Measurements from ENCODE around the gene OTUB2. TPM values are rescaled to one million over a fixed set of nuclear protein-coding genes. Genes with fewer than 3 reads are reported as not detected.

Gene OTUB2
- polyA plus RNA-seq, 2 donors, result 2.3 to 3.9 TPM

DNA sequence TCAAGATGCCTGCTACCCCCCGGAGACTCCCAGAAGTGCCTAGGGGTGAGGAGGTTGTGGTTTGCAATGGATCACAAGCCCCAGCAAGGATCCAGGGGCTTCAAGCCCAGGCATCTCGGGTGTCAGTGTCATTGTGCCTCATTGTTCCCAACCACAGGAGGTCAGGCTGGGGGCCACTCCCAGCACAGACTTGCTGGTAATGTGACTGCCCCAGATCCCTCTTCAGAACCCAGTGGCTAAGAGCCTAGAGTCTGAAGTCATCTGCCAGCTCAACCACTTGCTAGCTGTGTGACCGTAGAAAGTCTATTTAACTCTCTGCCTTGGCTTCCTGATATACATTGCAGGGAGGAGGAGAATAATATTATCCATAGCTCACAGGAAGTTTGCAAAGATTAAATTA is 42.1 kb upstream of the OTUB2 start:
- Histone ChIP-seq H3K27me3 (ENCODE audit: control insufficient read depth in 1 of 2, insufficient read depth in 2 of 2, low read length in 2 of 2) (no peaks in the 10 kb centered on the region), H3K9me3 (ENCODE audit: control insufficient read depth in 2 of 2, insufficient read depth in 1 of 2, low read depth in 1 of 2, low read length in 1 of 2) (no peaks in the 10 kb centered on the region), H3K36me3 (ENCODE audit: control insufficient read depth in 2 of 2, insufficient read depth in 2 of 2, low read length in 1 of 2) (no peaks in the 10 kb centered on the region), H3K4me1 (ENCODE audit: control insufficient read depth in 2 of 2, insufficient read depth in 2 of 2, low read length in 1 of 2) (peaks cover 0 to 14% of the 10 kb centered on the region in 2 donors), H3K4me3 (ENCODE audit: low read depth in 1 of 2, low read length in 2 of 2) (no peak overlapping the region), H3K27ac (ENCODE audit: low read depth in 2 of 2, low read length in 1 of 2) (no peak overlapping the region)
- WGBS, 2 donors, result 72 to 89% methylated on average over 3 of the region's 3 CpGs

GRCh38 chr14:93984987-93985410 is 41.1 kb upstream of the OTUB2 start:
- H3K27me3 ChIP-seq (ENCODE audit: control insufficient read depth in 1 of 2, insufficient read depth in 2 of 2, low read length in 2 of 2), result no peaks in the 10 kb centered on the region
- H3K27ac ChIP-seq (ENCODE audit: low read depth in 2 of 2, low read length in 1 of 2), result no peak overlapping the region
- H3K4me1 ChIP-seq (ENCODE audit: control insufficient read depth in 2 of 2, insufficient read depth in 2 of 2, low read length in 1 of 2), result peaks cover 0 to 14% of the 10 kb centered on the region in 2 donors
- no peaks in the 10 kb centered on the region for H3K36me3 ChIP-seq (ENCODE audit: control insufficient read depth in 2 of 2, insufficient read depth in 2 of 2, low read length in 1 of 2)
- WGBS, 2 donors, result 43 to 46% methylated on average over 7 of the region's 7 CpGs
- no peak overlapping the region for H3K4me3 ChIP-seq (ENCODE audit: low read depth in 1 of 2, low read length in 2 of 2)
- H3K9me3 ChIP-seq (ENCODE audit: control insufficient read depth in 2 of 2, insufficient read depth in 1 of 2, low read depth in 1 of 2, low read length in 1 of 2), result no peaks in the 10 kb centered on the region

GRCh38 chr14:93986955-93987354 is 39.2 kb upstream of the OTUB2 start:
- H3K27me3 ChIP-seq (ENCODE audit: control insufficient read depth in 1 of 2, insufficient read depth in 2 of 2, low read length in 2 of 2), result no peaks in the 10 kb centered on the region
- H3K4me3 ChIP-seq (ENCODE audit: low read depth in 1 of 2, low read length in 2 of 2), result no peak overlapping the region
- no peaks in the 10 kb centered on the region for H3K36me3 ChIP-seq (ENCODE audit: control insufficient read depth in 2 of 2, insufficient read depth in 2 of 2, low read length in 1 of 2)
- 52 to 71% methylated on average over 9 of the region's 9 CpGs for WGBS, 2 donors
- no peaks in the 10 kb centered on the region for H3K9me3 ChIP-seq (ENCODE audit: control insufficient read depth in 2 of 2, insufficient read depth in 1 of 2, low read depth in 1 of 2, low read length in 1 of 2)
- H3K27ac ChIP-seq (ENCODE audit: low read depth in 2 of 2, low read length in 1 of 2), result no peak overlapping the region
- H3K4me1 ChIP-seq (ENCODE audit: control insufficient read depth in 2 of 2, insufficient read depth in 2 of 2, low read length in 1 of 2), result peaks cover 0 to 10% of the 10 kb centered on the region in 2 donors

GRCh38 chr14:93987376-93987775 is 38.8 kb upstream of the OTUB2 start:
- H3K27ac ChIP-seq (ENCODE audit: low read depth in 2 of 2, low read length in 1 of 2), result peak overlapping the region in 1 of 2 donors; percentile 23
- WGBS, 2 donors, result 54 to 57% methylated on average over 12 of the region's 12 CpGs

DNA sequence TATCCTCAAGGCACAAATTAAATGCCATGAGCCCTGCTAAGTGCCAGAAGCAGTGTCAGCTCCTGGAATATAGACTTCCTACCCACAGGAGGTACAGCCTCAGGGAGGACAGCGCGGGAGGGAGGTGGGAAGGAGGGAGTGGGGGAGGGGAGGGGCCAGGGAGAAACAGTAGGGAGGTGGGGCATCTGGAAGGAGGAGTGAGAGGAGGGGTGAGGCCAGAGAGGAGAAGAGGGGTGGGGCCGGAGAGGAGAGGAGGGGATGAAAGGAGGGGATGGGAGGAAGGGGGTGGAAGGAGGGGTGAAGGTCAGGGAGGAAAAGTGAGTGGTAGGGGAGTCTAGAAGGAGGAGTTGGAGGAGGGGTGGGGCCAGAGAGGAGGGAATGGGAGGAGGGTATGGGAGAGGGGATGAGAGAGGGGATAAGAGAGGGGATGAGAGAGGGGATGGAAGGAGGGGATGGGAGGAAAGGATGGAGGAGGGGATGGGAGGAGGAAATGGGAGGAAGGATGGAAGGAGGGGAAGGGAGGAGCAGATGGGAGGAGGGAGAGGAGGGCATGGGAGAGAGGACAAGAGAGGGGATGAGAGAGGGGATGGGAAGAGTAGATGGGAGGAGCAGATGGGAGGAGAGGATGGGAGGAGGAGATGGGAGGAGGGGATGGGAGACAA is 38.2 kb upstream of the OTUB2 start:
- no peaks in the 10 kb centered on the region for H3K36me3 ChIP-seq (ENCODE audit: control insufficient read depth in 2 of 2, insufficient read depth in 2 of 2, low read length in 1 of 2)
- no peak overlapping the region for H3K4me3 ChIP-seq (ENCODE audit: low read depth in 1 of 2, low read length in 2 of 2)
- 53 to 74% methylated on average over 3 of the region's 3 CpGs for WGBS, 2 donors
- H3K27me3 ChIP-seq (ENCODE audit: control insufficient read depth in 1 of 2, insufficient read depth in 2 of 2, low read length in 2 of 2), result no peaks in the 10 kb centered on the region
- no peak overlapping the region for H3K27ac ChIP-seq (ENCODE audit: low read depth in 2 of 2, low read length in 1 of 2)
- H3K4me1 ChIP-seq (ENCODE audit: control insufficient read depth in 2 of 2, insufficient read depth in 2 of 2, low read length in 1 of 2), result peaks cover 0 to 10% of the 10 kb centered on the region in 2 donors
- no peaks in the 10 kb centered on the region for H3K9me3 ChIP-seq (ENCODE audit: control insufficient read depth in 2 of 2, insufficient read depth in 1 of 2, low read depth in 1 of 2, low read length in 1 of 2)

More at GRCh38 chr14:93987376-93987775, 38.8 kb upstream of the OTUB2 start:
- no peaks in the 10 kb centered on the region for H3K36me3 ChIP-seq (ENCODE audit: control insufficient read depth in 2 of 2, insufficient read depth in 2 of 2, low read length in 1 of 2)
- peaks cover 0 to 10% of the 10 kb centered on the region in 2 donors for H3K4me1 ChIP-seq (ENCODE audit: control insufficient read depth in 2 of 2, insufficient read depth in 2 of 2, low read length in 1 of 2)
- no peaks in the 10 kb centered on the region for H3K9me3 ChIP-seq (ENCODE audit: control insufficient read depth in 2 of 2, insufficient read depth in 1 of 2, low read depth in 1 of 2, low read length in 1 of 2)
- H3K27me3 ChIP-seq (ENCODE audit: control insufficient read depth in 1 of 2, insufficient read depth in 2 of 2, low read length in 2 of 2), result no peaks in the 10 kb centered on the region
- H3K4me3 ChIP-seq (ENCODE audit: low read depth in 1 of 2, low read length in 2 of 2), result no peak overlapping the region

DNA sequence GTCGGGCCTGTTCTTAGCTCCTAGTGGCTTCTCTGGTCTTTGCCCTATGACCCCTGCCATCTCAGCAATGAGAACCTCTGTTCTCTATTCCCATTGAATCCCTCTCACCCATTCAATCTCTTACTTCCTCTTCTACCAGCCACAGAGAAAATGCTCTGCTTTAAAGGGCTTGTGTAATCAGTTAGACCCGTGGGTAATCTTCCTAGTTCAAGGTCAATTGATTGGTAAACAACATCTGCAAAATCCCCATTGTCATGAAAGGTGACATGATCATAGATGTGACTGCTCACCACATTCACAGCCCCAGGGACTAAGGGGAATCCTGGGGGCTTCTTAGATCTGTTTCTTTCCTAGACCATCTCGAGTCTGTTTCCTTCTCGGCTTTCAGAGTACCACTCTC is 36.2 kb upstream of the OTUB2 start:
- Histone ChIP-seq H3K27ac (ENCODE audit: low read depth in 2 of 2, low read length in 1 of 2) (no peak overlapping the region), H3K9me3 (ENCODE audit: control insufficient read depth in 2 of 2, insufficient read depth in 1 of 2, low read depth in 1 of 2, low read length in 1 of 2) (no peaks in the 10 kb centered on the region), H3K36me3 (ENCODE audit: control insufficient read depth in 2 of 2, insufficient read depth in 2 of 2, low read length in 1 of 2) (no peaks in the 10 kb centered on the region), H3K4me1 (ENCODE audit: control insufficient read depth in 2 of 2, insufficient read depth in 2 of 2, low read length in 1 of 2) (peaks cover 0 to 6% of the 10 kb centered on the region in 2 donors), H3K4me3 (ENCODE audit: low read depth in 1 of 2, low read length in 2 of 2) (no peak overlapping the region), H3K27me3 (ENCODE audit: control insufficient read depth in 1 of 2, insufficient read depth in 2 of 2, low read length in 2 of 2) (no peaks in the 10 kb centered on the region)
- WGBS, 2 donors, result 76 to 78% methylated on average over 4 of the region's 4 CpGs

GRCh38 chr14:93991212-93991611 is 34.9 kb upstream of the OTUB2 start:
- peaks cover 0 to 4% of the 10 kb centered on the region in 2 donors for H3K4me1 ChIP-seq (ENCODE audit: control insufficient read depth in 2 of 2, insufficient read depth in 2 of 2, low read length in 1 of 2)
- 87 to 88% methylated on average over 10 of the region's 10 CpGs for WGBS, 2 donors
- H3K27me3 ChIP-seq (ENCODE audit: control insufficient read depth in 1 of 2, insufficient read depth in 2 of 2, low read length in 2 of 2), result no peaks in the 10 kb centered on the region
- H3K27ac ChIP-seq (ENCODE audit: low read depth in 2 of 2, low read length in 1 of 2), result no peak overlapping the region
- no peak overlapping the region for H3K4me3 ChIP-seq (ENCODE audit: low read depth in 1 of 2, low read length in 2 of 2)
- no peaks in the 10 kb centered on the region for H3K36me3 ChIP-seq (ENCODE audit: control insufficient read depth in 2 of 2, insufficient read depth in 2 of 2, low read length in 1 of 2)
- no peaks in the 10 kb centered on the region for H3K9me3 ChIP-seq (ENCODE audit: control insufficient read depth in 2 of 2, insufficient read depth in 1 of 2, low read depth in 1 of 2, low read length in 1 of 2)

- no peaks in the 10 kb centered on the region for H3K9me3 ChIP-seq (ENCODE audit: control insufficient read depth in 2 of 2, insufficient read depth in 1 of 2, low read depth in 1 of 2, low read length in 1 of 2)
- H3K36me3 ChIP-seq (ENCODE audit: control insufficient read depth in 2 of 2, insufficient read depth in 2 of 2, low read length in 1 of 2), result no peaks in the 10 kb centered on the region
- no peak overlapping the region for H3K27ac ChIP-seq (ENCODE audit: low read depth in 2 of 2, low read length in 1 of 2)
- H3K4me1 ChIP-seq (ENCODE audit: control insufficient read depth in 2 of 2, insufficient read depth in 2 of 2, low read length in 1 of 2), result peaks cover 0 to 4% of the 10 kb centered on the region in 2 donors
- H3K4me3 ChIP-seq (ENCODE audit: low read depth in 1 of 2, low read length in 2 of 2), result no peak overlapping the region
- WGBS, 2 donors, result 86 to 96% methylated on average over 4 of the region's 4 CpGs
- no peaks in the 10 kb centered on the region for H3K27me3 ChIP-seq (ENCODE audit: control insufficient read depth in 1 of 2, insufficient read depth in 2 of 2, low read length in 2 of 2)
Measured at GRCh38 chr14:93991649-93992048, 34.5 kb upstream of the OTUB2 start.

GRCh38 chr14:93993382-93993781 is 32.8 kb upstream of the OTUB2 start:
- Histone ChIP-seq H3K4me3 (ENCODE audit: low read depth in 1 of 2, low read length in 2 of 2) (no peak overlapping the region), H3K9me3 (ENCODE audit: control insufficient read depth in 2 of 2, insufficient read depth in 1 of 2, low read depth in 1 of 2, low read length in 1 of 2) (no peaks in the 10 kb centered on the region), H3K27ac (ENCODE audit: low read depth in 2 of 2, low read length in 1 of 2) (no peak overlapping the region), H3K4me1 (ENCODE audit: control insufficient read depth in 2 of 2, insufficient read depth in 2 of 2, low read length in 1 of 2) (no peaks in the 10 kb centered on the region), H3K27me3 (ENCODE audit: control insufficient read depth in 1 of 2, insufficient read depth in 2 of 2, low read length in 2 of 2) (no peaks in the 10 kb centered on the region), H3K36me3 (ENCODE audit: control insufficient read depth in 2 of 2, insufficient read depth in 2 of 2, low read length in 1 of 2) (no peaks in the 10 kb centered on the region)
- WGBS, 2 donors, result 79 to 83% methylated on average over 6 of the region's 6 CpGs

Data from esophagus (tissue), 2 donors.